Aorta (tissue), 5 donors: Measurements from ENCODE around the gene OR6T1. TPM values are rescaled to one million over a fixed set of nuclear protein-coding genes. Genes with fewer than 3 reads are reported as not detected.

ENCODE experiments used
- ATAC-seq: fragments of 200-7000 bp; cut with Tn5 transposase; one replicate; pipeline ENCODE4 v1.9.1; 2022; ENCODE audit warnings: moderate library complexity; ENCODE audit not compliant: low FRiP score
- DNase-seq, 2 donors: peaks; one replicate each; pipeline ENCODE4 v3.0.0-alpha.2; 2020
- H3K27ac ChIP-seq, 2 donors: one replicate each; pipeline ENCODE4 v1.5.1; 2013; ENCODE audit warnings: low read length in 2 of 2, mild to moderate bottlenecking in 2 of 2, moderate library complexity in 2 of 2, control low read depth in 1 of 2, inconsistent platforms in 1 of 2, low read depth in 1 of 2
- H3K27me3 ChIP-seq, 2 donors: one replicate each; pipeline ENCODE4 v1.6.1; 2013; ENCODE audit warnings: control low read depth in 1 of 2, low read length in 1 of 2, mild to moderate bottlenecking in 1 of 2, moderate library complexity in 1 of 2; ENCODE audit not compliant: insufficient read depth in 2 of 2, control insufficient read depth in 1 of 2
- H3K36me3 ChIP-seq, 2 donors: one replicate each; pipeline ENCODE4 v1.6.1; 2013; ENCODE audit warnings: control low read depth in 1 of 2, low read length in 1 of 2, mild to moderate bottlenecking in 1 of 2; ENCODE audit not compliant: insufficient read depth in 2 of 2, control insufficient read depth in 1 of 2
- H3K4me1 ChIP-seq, 2 donors: one replicate each; pipeline ENCODE4 v1.6.1; 2013; ENCODE audit warnings: low read length in 2 of 2, control low read depth in 1 of 2, mild to moderate bottlenecking in 1 of 2, moderate library complexity in 1 of 2; ENCODE audit not compliant: insufficient read depth in 2 of 2, control insufficient read depth in 1 of 2
- H3K4me3 ChIP-seq, 2 donors: one replicate each; pipeline ENCODE4 v1.5.1; 2013; ENCODE audit warnings: low read length in 2 of 2, control low read depth in 1 of 2, mild to moderate bottlenecking in 1 of 2
- H3K9me3 ChIP-seq: one replicate; pipeline ENCODE4 v1.6.1; 2013; ENCODE audit warnings: mild to moderate bottlenecking, low read length; ENCODE audit not compliant: control insufficient read depth
- WGBS, 2 donors: extraction: QIAGEN DNeasy Blood & Tissue Kit; methylation state at CpG; one replicate each; pipeline ENCODE4 v1.1.7; 2013; 5-methylcytosine and 5-hydroxymethylcytosine counted together
- intact Hi-C, 2 donors: fragments of 100-400 bp; cut with DNase I; formaldehyde crosslinking; loops; one replicate each; pipeline versions ENCODE4 v1.14.2 to v1.15.0; 2022
- polyA plus RNA-seq, 2 donors: library from polyadenylated mRNA; stranded (reverse); fragments of 200-250 nt; gene quantifications; one replicate each; pipeline ENCODE4 v1.2.3, GENCODE V29; 2013
- total RNA-seq, 2 donors: library from RNA; stranded (reverse); fragmentation: NEBNext Ultra II Directional; extraction: Animal tissue kit (Norgen Biotek cat#: 25700); gene quantifications; one replicate each; pipeline ENCODE4 v1.2.1, GENCODE V29; 2021
- donor health status: healthy with polysubstance abuse.
- donor health status: Bipolar disorder and iron deficiency.
- donor health status: DM: no; HTN: no; CAD: no.
- donor health status: DM: no; HTN: no; CAD: no.
- donor health status: DM: yes; HTN: yes; CAD: no.

Gene OR6T1
- total and polyA plus RNA-seq, 4 donors: not detected

- H3K27me3 ChIP-seq: no peaks in the 10 kb centered on the region
- DNase-seq: no peak
- WGBS, 2 donors: 59 to 68% methylated on average over 1 of the region's 1 CpG
- intact Hi-C loops: no loop called here
- no peak overlapping the region for H3K4me3 ChIP-seq
- H3K36me3 ChIP-seq: no peaks in the 10 kb centered on the region
- ATAC-seq: no peak
- no peak overlapping the region for H3K27ac ChIP-seq
- H3K4me1 ChIP-seq: no peaks in the 10 kb centered on the region
- no peaks in the 10 kb centered on the region for H3K9me3 ChIP-seq
Measured at GRCh38 chr11:123924027-123924426, 19.6 kb downstream of the OR6T1 start.

GRCh38 chr11:123920943-123921342, 22.7 kb downstream of the OR6T1 start:
- no peaks in the 10 kb centered on the region for H3K4me1 ChIP-seq
- H3K27ac ChIP-seq: no peak overlapping the region
- no peaks in the 10 kb centered on the region for H3K36me3 ChIP-seq
- H3K4me3 ChIP-seq: no peak overlapping the region
- WGBS, 2 donors: 54 to 58% methylated on average over 3 of the region's 3 CpGs
- no peaks in the 10 kb centered on the region for H3K27me3 ChIP-seq
- DNase-seq (no peak), ATAC-seq (no peak)
- no peaks in the 10 kb centered on the region for H3K9me3 ChIP-seq
- intact Hi-C loops: no loop called here

- H3K4me1 ChIP-seq: no peaks in the 10 kb centered on the region
- intact Hi-C loops: no loop called here
- H3K27me3 ChIP-seq: peaks cover 0 to 2% of the 10 kb centered on the region in 2 donors
- H3K27ac ChIP-seq: no peak overlapping the region
- H3K4me3 ChIP-seq: no peak overlapping the region
- no peak for DNase-seq
- ATAC-seq: no peak
- peaks cover 1% of the 10 kb centered on the region for H3K9me3 ChIP-seq
- WGBS, 2 donors: 54 to 64% methylated on average over 3 of the region's 3 CpGs
- H3K36me3 ChIP-seq: no peaks in the 10 kb centered on the region
Measured at GRCh38 chr11:123905826-123906225, 37.8 kb downstream of the OR6T1 start.

- H3K27me3 ChIP-seq: peaks cover 0 to 2% of the 10 kb centered on the region in 2 donors
- peaks cover 1% of the 10 kb centered on the region for H3K9me3 ChIP-seq
- H3K36me3 ChIP-seq: no peaks in the 10 kb centered on the region
- DNase-seq (no peak), ATAC-seq (no peak)
- H3K27ac ChIP-seq: no peak overlapping the region
- no peak overlapping the region for H3K4me3 ChIP-seq
- WGBS, 2 donors: 59 to 61% methylated on average over 3 of the region's 3 CpGs
- no peaks in the 10 kb centered on the region for H3K4me1 ChIP-seq
- intact Hi-C loops: no loop called here
Measured at GRCh38 chr11:123904932-123905331, 38.7 kb downstream of the OR6T1 start.

GRCh38 chr11:123903932-123904331, 39.7 kb downstream of the OR6T1 start:
- WGBS, 2 donors: 57 to 73% methylated on average over 2 of the region's 2 CpGs
- intact Hi-C loops: no loop called here

GRCh38 chr11:123901867-123902266, 41.8 kb downstream of the OR6T1 start, which contains the start of gene OR8D4:
Gene OR8D4, plus strand, starts transcription at chr11:123902167. Its CDS starts 4,265 bp downstream, at chr11:123906432.
- ATAC-seq: no peak
- Histone ChIP-seq H3K27ac (no peak within 1 kb of the TSS), H3K27me3 (peaks cover 0 to 2% of the 10 kb centered on the region in 2 donors), H3K36me3 (no peaks in the 10 kb centered on the region), H3K4me1 (no peaks in the 10 kb centered on the region), H3K4me3 (no peak within 1 kb of the TSS), H3K9me3 (peaks cover 1% of the 10 kb centered on the region)
- 83 to 84% methylated on average over 1 of the region's 1 CpG for WGBS, 2 donors
- intact Hi-C loops: no loop called here
- no peak for DNase-seq

More at GRCh38 chr11:123903932-123904331, 39.7 kb downstream of the OR6T1 start:
- Histone ChIP-seq H3K27ac (no peak overlapping the region), H3K36me3 (no peaks in the 10 kb centered on the region), H3K4me1 (no peaks in the 10 kb centered on the region), H3K4me3 (no peak overlapping the region), H3K9me3 (peaks cover 1% of the 10 kb centered on the region), H3K27me3 (peaks cover 0 to 2% of the 10 kb centered on the region in 2 donors)
- no peak for DNase-seq
- no peak for ATAC-seq

- H3K27me3 ChIP-seq: peaks cover 0 to 2% of the 10 kb centered on the region in 2 donors
- peak; percentile 38 for ATAC-seq
- H3K4me1 ChIP-seq: no peaks in the 10 kb centered on the region
- no peak overlapping the region for H3K27ac ChIP-seq
- intact Hi-C loops: no loop called here
- WGBS, 2 donors: 61 to 62% methylated on average over 3 of the region's 3 CpGs
- DNase-seq: no peak
- no peak overlapping the region for H3K4me3 ChIP-seq
- H3K36me3 ChIP-seq: no peaks in the 10 kb centered on the region
- no peaks in the 10 kb centered on the region for H3K9me3 ChIP-seq
Measured at GRCh38 chr11:123899792-123900191, 43.8 kb downstream of the OR6T1 start.

Other genes starting within 250 kb of the OR6T1 start
- gene ZNF202, start 202.2 kb downstream of the OR6T1 start, total RNA-seq: 1 to 10 TPM; 8.6 to 8.7 TPM
- 1 to 10 TPM; 1.9 to 6.5 TPM for gene ZNF202, start 202.2 kb downstream of the OR6T1 start, polyA plus RNA-seq
- not detected for gene OR6X1, start 189.3 kb downstream of the OR6T1 start, total RNA-seq
- not detected for gene OR6X1, start 189.3 kb downstream of the OR6T1 start, polyA plus RNA-seq
- gene OR6M1, start 137.5 kb downstream of the OR6T1 start, total RNA-seq: not detected
- gene OR6M1, start 137.5 kb downstream of the OR6T1 start, polyA plus RNA-seq: not detected
- not detected for gene TMEM225, start 58.2 kb downstream of the OR6T1 start, total RNA-seq
- gene TMEM225, start 58.2 kb downstream of the OR6T1 start, polyA plus RNA-seq: not detected
- not detected for gene OR8D4, start 41.7 kb downstream of the OR6T1 start, total RNA-seq
- not detected for gene OR8D4, start 41.7 kb downstream of the OR6T1 start, polyA plus RNA-seq
- not detected for gene OR4D5, start 4.2 kb downstream of the OR6T1 start, total RNA-seq
- gene OR4D5, start 4.2 kb downstream of the OR6T1 start, polyA plus RNA-seq: not detected
- not detected for gene OR10S1, start 33.9 kb upstream of the OR6T1 start, total RNA-seq
- gene OR10S1, start 33.9 kb upstream of the OR6T1 start, polyA plus RNA-seq: not detected
- not detected for gene OR10G6, start 51.3 kb upstream of the OR6T1 start, total RNA-seq
- gene OR10G6, start 51.3 kb upstream of the OR6T1 start, polyA plus RNA-seq: not detected
- gene OR10G4, start 69.2 kb upstream of the OR6T1 start, total RNA-seq: not detected
- gene OR10G4, start 69.2 kb upstream of the OR6T1 start, polyA plus RNA-seq: not detected
- not detected for gene OR10G9, start 79.2 kb upstream of the OR6T1 start, total RNA-seq
- not detected for gene OR10G9, start 79.2 kb upstream of the OR6T1 start, polyA plus RNA-seq
- gene OR10G8, start 83.0 kb upstream of the OR6T1 start, total RNA-seq: not detected
- gene OR10G8, start 83.0 kb upstream of the OR6T1 start, polyA plus RNA-seq: not detected
- gene OR10G7, start 97.5 kb upstream of the OR6T1 start, total RNA-seq: not detected
- gene OR10G7, start 97.5 kb upstream of the OR6T1 start, polyA plus RNA-seq: not detected
- 10 to 100 TPM; 24.5 to 56.7 TPM for gene VWA5A, start 171.6 kb upstream of the OR6T1 start, total RNA-seq
- 10 to 100 TPM in 1 of 2 donors, 1 to 10 TPM in 1; 9.9 to 27.8 TPM for gene VWA5A, start 171.6 kb upstream of the OR6T1 start, polyA plus RNA-seq
- gene OR10D3, start 239.5 kb upstream of the OR6T1 start, total RNA-seq: not detected
- not detected for gene OR10D3, start 239.5 kb upstream of the OR6T1 start, polyA plus RNA-seq